NB4 (cell line): ENCODE measurements around the gene ZNF516.

Source experiments
- DNase-seq: peaks from one replicate; pipeline ENCODE4 v3.0.0; 2010; ENCODE audit warnings: low read depth
- H3K4me3 ChIP-seq: one replicate; pipeline ENCODE4 v1.5.1; 2011; ENCODE audit warnings: mild to moderate bottlenecking, low read depth, low read length, moderate library complexity
- MAX ChIP-seq: IDR thresholded peaks from 2 replicates; pipeline ENCODE4 v1.6.1; 2011; ENCODE audit warnings: low read depth, low read length
- MYC ChIP-seq: IDR thresholded peaks from 2 replicates; pipeline ENCODE4 v1.6.1; 2011; ENCODE audit warnings: low read depth, low read length
- POLR2A ChIP-seq: IDR thresholded peaks from 2 replicates; pipeline ENCODE4 v1.6.1; 2011; ENCODE audit warnings: mild to moderate bottlenecking; ENCODE audit not compliant: insufficient read length; ENCODE audit errors: extremely low read depth
- TF ChIP-seq, protein P1 (sequence below): IDR thresholded peaks from one replicate; pipeline ENCODE4 v1.5.1; 2012; ENCODE audit warnings: low read depth, low read length

Gene ZNF516

DNA sequence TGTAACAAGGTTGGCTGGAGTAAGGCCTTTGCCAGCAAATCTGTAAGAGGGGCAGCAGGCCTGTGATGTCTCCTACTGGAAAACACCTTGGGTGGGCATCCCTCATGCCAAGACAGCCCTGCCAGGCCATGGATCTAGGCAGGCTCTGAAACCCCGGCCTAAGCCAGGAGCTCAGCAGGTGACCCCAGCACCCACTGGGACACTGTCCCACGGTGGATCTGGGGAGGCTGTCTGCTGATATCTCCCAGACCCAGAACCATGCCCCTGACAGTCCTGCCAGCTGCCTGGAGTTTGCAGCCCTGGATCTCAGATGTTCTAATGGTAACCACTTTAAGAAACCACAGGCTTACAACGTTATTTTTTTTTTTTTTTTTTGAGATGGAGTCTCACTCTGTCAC is 117.7 kb downstream of the ZNF516 start:
- TF ChIP-seq MYC = no peak
- TF ChIP-seq, protein P1, sequence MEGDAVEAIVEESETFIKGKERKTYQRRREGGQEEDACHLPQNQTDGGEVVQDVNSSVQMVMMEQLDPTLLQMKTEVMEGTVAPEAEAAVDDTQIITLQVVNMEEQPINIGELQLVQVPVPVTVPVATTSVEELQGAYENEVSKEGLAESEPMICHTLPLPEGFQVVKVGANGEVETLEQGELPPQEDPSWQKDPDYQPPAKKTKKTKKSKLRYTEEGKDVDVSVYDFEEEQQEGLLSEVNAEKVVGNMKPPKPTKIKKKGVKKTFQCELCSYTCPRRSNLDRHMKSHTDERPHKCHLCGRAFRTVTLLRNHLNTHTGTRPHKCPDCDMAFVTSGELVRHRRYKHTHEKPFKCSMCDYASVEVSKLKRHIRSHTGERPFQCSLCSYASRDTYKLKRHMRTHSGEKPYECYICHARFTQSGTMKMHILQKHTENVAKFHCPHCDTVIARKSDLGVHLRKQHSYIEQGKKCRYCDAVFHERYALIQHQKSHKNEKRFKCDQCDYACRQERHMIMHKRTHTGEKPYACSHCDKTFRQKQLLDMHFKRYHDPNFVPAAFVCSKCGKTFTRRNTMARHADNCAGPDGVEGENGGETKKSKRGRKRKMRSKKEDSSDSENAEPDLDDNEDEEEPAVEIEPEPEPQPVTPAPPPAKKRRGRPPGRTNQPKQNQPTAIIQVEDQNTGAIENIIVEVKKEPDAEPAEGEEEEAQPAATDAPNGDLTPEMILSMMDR = no peak
- no peak for DNase-seq
- no peak overlapping the region for H3K4me3 ChIP-seq

DNA sequence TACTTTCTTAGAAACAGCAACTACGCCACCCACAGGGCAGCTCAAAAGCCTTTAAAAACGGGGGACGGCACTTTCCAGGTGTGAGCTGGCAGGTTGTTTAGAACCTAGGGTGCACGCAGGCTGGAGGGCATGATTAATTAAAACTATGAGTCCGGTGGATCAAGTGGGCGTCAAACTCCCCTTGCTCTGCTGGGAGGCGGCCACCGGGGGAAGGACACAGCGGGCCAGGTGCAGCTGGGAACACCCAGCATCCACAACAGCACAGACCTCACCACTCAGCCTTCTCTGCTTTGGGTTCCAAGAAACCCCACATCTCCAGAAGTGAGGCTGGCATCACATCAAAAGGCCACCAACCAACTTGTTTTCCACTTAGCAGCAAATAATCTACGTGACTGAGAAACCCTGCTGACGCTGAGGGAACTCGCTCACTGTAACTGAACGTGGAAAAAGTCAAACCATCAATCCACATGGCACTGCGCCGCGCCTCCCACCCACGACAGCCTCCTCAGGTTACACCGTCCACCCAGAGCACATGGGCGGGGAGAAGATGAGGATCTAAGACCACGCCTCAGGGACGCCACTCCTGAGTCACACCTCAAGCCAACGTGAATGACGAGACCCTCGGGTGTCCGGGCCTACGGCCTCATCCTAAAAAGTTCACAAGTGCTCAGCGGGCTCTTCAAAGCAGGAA is 118.2 kb downstream of the ZNF516 start:
- no peak for DNase-seq
- H3K4me3 ChIP-seq = no peak overlapping the region

GRCh38 chr18:76376225-76376624 is 118.8 kb downstream of the ZNF516 start:
- H3K4me3 ChIP-seq = no peak overlapping the region
- no peak for TF ChIP-seq MAX
- DNase-seq = no peak

More for the DNA sequence above, 118.2 kb downstream of the ZNF516 start:
- TF ChIP-seq MYC = no peak

DNA sequence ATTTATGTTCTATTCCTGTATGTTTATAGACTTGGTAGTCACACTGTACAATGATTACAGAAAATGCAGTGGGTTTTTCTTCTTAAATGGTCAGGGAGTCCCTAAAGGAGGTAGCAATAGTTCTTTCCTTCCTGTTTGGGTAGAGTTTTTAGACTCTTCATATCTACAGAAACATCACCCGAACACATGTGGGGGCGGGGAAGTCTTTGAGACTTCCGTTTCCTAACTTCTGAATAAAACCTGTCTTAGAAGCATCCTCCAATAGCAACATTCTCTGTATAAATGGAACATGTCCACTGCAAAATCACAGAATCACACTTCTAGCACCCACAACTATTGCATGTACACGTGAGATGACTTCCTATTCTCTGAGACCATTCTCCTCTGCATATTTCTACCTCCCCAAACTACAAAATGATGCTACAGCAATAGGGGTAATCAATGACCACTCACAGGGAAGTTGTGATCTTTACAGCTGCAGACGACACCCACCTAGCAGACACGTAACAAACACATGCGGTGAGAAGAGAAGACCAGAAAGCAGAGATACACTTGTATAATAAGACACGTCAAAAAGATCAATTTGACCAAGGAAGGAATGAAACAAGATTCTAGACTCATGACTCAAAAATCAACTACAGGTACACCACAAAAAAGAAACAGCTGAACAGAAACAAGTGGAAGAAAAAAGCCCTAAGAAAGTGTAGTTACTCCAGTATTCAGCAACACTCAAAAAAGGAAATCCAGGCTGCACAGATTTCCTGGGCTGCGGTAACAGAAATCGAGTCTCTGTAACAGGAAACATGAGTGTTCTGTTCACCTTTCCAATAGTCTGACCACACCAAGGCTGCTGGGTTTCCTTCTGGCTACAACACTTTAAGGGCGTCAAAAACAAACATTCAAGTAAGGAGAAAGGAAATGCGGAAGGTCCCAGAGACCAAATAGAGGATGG is 120.4 kb downstream of the ZNF516 start:
- no peak overlapping the region for H3K4me3 ChIP-seq
- no peak for DNase-seq
- TF ChIP-seq, protein P1 = no peak
- TF ChIP-seq MYC (no peak), POLR2A (no peak), MAX (no peak)

- TF ChIP-seq MYC (no peak), MAX (no peak), POLR2A (no peak)
- TF ChIP-seq, protein P1 = no peak
- H3K4me3 ChIP-seq = no peak overlapping the region
- DNase-seq = no peak
These were observed 121.7 kb downstream of the ZNF516 start for GRCh38 chr18:76373297-76373696.

DNA sequence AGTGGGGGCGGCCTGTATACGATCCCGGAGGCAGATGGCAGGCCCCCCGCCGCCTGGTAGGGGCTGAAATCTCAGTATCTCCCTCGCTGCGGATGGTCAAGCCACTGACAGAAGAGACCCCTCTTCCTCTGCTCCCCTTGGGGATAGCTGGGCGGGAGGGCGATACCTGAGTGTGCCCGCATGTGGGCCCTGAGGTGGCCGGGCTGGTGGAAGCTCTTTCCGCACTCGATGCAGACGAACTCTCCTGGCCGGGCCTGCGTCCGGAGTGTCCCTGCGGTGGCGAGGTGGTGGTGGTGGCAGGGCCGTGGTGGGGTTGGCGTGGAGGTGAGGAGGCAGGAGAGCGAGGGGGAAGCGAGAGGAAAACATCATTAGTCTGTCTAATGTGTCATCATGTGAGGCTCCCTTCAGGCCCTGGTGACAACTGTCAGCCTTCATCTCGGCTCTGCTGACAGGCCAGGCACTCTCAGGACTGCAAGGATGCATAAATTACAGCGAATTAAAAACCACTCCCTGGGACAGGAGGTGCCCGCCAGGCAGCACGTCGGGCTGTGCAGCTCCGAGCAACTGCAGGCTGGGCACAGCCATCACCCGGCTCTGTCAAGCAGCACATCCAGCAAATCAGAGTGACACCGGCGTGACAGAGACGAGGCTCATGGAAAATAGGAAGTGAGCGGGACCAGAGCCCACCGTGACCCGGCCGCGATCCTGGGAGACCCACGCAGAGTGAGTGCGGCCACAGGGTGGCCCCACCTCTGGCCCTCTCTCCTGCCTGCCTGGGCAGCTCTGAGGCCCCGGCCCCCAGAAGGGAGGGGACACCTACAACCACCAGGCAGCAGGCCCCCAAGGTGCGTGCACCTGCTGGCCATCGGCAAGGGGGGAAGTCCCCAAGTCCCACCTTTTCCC is 123.5 kb downstream of the ZNF516 start:
- no peak overlapping the region for H3K4me3 ChIP-seq
- no peak for DNase-seq
- TF ChIP-seq MAX = no peak
- TF ChIP-seq MYC = no peak
- TF ChIP-seq POLR2A = no peak

GRCh38 chr18:76370686-76371085 is 124.4 kb downstream of the ZNF516 start:
- no peak for TF ChIP-seq MYC
- no peak for TF ChIP-seq POLR2A
- TF ChIP-seq, protein P1 = no peak
- TF ChIP-seq MAX = no peak
- H3K4me3 ChIP-seq = no peak overlapping the region
- DNase-seq = no peak
